Adrenal gland (tissue), 12 donors: ENCODE measurements around the gene ZNF674. TPM values are rescaled to one million over a fixed set of nuclear protein-coding genes. Genes with fewer than 3 reads are reported as not detected.

Experiments used
- DNase-seq, 7 donors: peaks; one replicate each; pipeline ENCODE4 v3.0.0-alpha.2; 2019 to 2020
- H3K27ac ChIP-seq, 5 donors: fragments of 200-600 bp; sonication (generic) in 4 of 5; 1 replicate in 3 of 5; 2 replicates in 2 of 5; pipeline versions ENCODE4 v1.5.1 to v1.8.0; 2016 to 2020; ENCODE audit warnings: mild to moderate bottlenecking in 1 of 5
- H3K27me3 ChIP-seq: fragments of 200-600 bp; 2 replicates; pipeline ENCODE4 v1.8.0; 2021
- H3K36me3 ChIP-seq, 2 donors: fragments of 200-600 bp; replicated peaks in 1 of 2; 1 replicate in 1 of 2; 2 replicates in 1 of 2; pipeline versions ENCODE4 v1.5.1 to v1.8.0; 2018 to 2022
- H3K4me1 ChIP-seq, 2 donors: fragments of 200-600 bp; replicated peaks in 1 of 2; 1 replicate in 1 of 2; 2 replicates in 1 of 2; pipeline versions ENCODE4 v1.5.1 to v1.8.0; 2018 to 2021
- H3K4me3 ChIP-seq, 4 donors: fragments of 200-600 bp; sonication (generic) in 3 of 4; one replicate each; pipeline ENCODE4 v1.5.1; 2016 to 2018
- H3K9me3 ChIP-seq, 3 donors: fragments of 200-600 bp; sonication (generic) in 1 of 3; replicated peaks in 1 of 3; 1 replicate in 2 of 3; 2 replicates in 1 of 3; pipeline versions ENCODE4 v1.5.1 to v1.8.0; 2016 to 2021
- POLR2A ChIP-seq, 2 donors: fragments of 450-650 bp; IDR thresholded peaks; one replicate each; pipeline ENCODE4 v1.6.1; 2017; ENCODE audit warnings: antibody characterized with exemption in 2 of 2, mild to moderate bottlenecking in 2 of 2, moderate library complexity in 1 of 2
- WGBS, 4 donors: extraction: QIAGEN DNeasy Blood & Tissue Kit in 2 of 4; methylation state at CpG; one replicate each; pipeline versions ENCODE4 v1.1.5 to v1.1.7; 2013 to 2017; 5-methylcytosine and 5-hydroxymethylcytosine counted together
- intact Hi-C, 2 donors: fragments of 100-400 bp; cut with DNase I; formaldehyde crosslinking; loops; one replicate each; pipeline versions ENCODE4 v1.14.1 to v1.15.0; 2022 to 2023
- polyA plus RNA-seq, 3 donors: library from polyadenylated mRNA; stranded (reverse); fragments of 200-250 nt in 2 of 3; fragments of 350-450 nt in 1 of 3; fragmentation: Illumina TruSeq in 1 of 3; extraction: RNeasy Lipid Tissue Mini Kit (QIAGEN cat#74804) in 1 of 3; gene quantifications; one replicate each; pipeline ENCODE4 v1.2.3, GENCODE V29; 2013 to 2014
- total RNA-seq, 9 donors: library from RNA; depleted of rRNA in 4 of 9; stranded (reverse); fragments of >200 nt in 4 of 9; fragments of 120-200 nt in 1 of 9; fragmentation: NEBNext Ultra II Directional in 1 of 9; extraction: Animal tissue kit (Norgen Biotek cat#: 25700) in 1 of 9; gene quantifications; one replicate each; pipeline versions ENCODE4 v1.1.0 to v1.2.4, GENCODE V29; 2013 to 2023
- TF ChIP-seq, protein P1 (sequence below), 6 experiments: fragments of 450-650 bp in 4 of 6; fragments of 200-600 bp in 2 of 6; sonication (generic) in 1 of 6; IDR thresholded peaks; 1 replicate in 5 of 6; 2 replicates in 1 of 6; pipeline versions ENCODE4 v1.5.1 to v1.8.0; 2016 to 2021; ENCODE audit warnings: antibody characterized with exemption in 6 of 6, mild to moderate bottlenecking in 2 of 6, moderate library complexity in 1 of 6
- donor health status: healthy with polysubstance abuse.
- donor health status: Bipolar disorder and iron deficiency.
- donor health status: DM: yes; HTN: yes; CAD: no.
- donor health status: DM: no; HTN: no; CAD: no.
- donor health status: DM: no; HTN: no; CAD: no.
- donor health status: DM: yes; HTN: yes; CAD: no.

The ZNF674 gene
- total and polyA plus RNA-seq, 12 donors: 0.71 to 16.3 (median 4.5) TPM

GRCh38 chrX:46572340-46572936, 27.2 kb upstream of the ZNF674 start:
- H3K4me3 ChIP-seq: no peak overlapping the region
- intact Hi-C loops: loop anchor here in 1 of 2 donors (10.0 kb wide), 1 partner anchor 62 kb away; no protein-coding TSS in a partner anchor
- no peaks in the 10 kb centered on the region for H3K9me3 ChIP-seq
- H3K27me3 ChIP-seq: peaks cover 4% of the 10 kb centered on the region
- no peaks in the 10 kb centered on the region for H3K36me3 ChIP-seq
- WGBS, 4 donors: 71 to 85% (median 75%) methylated on average over 5 of the region's 5 CpGs
- peaks cover 0 to 4% of the 10 kb centered on the region in 2 donors for H3K4me1 ChIP-seq
- H3K27ac ChIP-seq: no peak overlapping the region
- no peak for DNase-seq
- TF ChIP-seq POLR2A (IDR thresholded peaks at IDR 0.05): no peak
- TF ChIP-seq, protein P1, sequence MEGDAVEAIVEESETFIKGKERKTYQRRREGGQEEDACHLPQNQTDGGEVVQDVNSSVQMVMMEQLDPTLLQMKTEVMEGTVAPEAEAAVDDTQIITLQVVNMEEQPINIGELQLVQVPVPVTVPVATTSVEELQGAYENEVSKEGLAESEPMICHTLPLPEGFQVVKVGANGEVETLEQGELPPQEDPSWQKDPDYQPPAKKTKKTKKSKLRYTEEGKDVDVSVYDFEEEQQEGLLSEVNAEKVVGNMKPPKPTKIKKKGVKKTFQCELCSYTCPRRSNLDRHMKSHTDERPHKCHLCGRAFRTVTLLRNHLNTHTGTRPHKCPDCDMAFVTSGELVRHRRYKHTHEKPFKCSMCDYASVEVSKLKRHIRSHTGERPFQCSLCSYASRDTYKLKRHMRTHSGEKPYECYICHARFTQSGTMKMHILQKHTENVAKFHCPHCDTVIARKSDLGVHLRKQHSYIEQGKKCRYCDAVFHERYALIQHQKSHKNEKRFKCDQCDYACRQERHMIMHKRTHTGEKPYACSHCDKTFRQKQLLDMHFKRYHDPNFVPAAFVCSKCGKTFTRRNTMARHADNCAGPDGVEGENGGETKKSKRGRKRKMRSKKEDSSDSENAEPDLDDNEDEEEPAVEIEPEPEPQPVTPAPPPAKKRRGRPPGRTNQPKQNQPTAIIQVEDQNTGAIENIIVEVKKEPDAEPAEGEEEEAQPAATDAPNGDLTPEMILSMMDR (IDR thresholded peaks at IDR 0.05): no peak

GRCh38 chrX:46571423-46572339, 26.5 kb upstream of the ZNF674 start:
- Histone ChIP-seq H3K4me1 (no peaks in the 10 kb centered on the region), H3K36me3 (no peaks in the 10 kb centered on the region), H3K27me3 (peaks cover 4% of the 10 kb centered on the region), H3K27ac (no peak overlapping the region), H3K4me3 (no peak overlapping the region), H3K9me3 (no peaks in the 10 kb centered on the region)
- intact Hi-C loops: loop anchor here in 1 of 2 donors (10.0 kb wide), 1 partner anchor 63 kb away; no protein-coding TSS in a partner anchor
- TF ChIP-seq, protein P1 (IDR thresholded peaks at IDR 0.05): no peak
- no peak for TF ChIP-seq POLR2A (IDR thresholded peaks at IDR 0.05)
- no peak for DNase-seq
- WGBS, 4 donors: 76 to 93% (median 83%) methylated on average over 7 to 10 of the region's 10 CpGs

DNA sequence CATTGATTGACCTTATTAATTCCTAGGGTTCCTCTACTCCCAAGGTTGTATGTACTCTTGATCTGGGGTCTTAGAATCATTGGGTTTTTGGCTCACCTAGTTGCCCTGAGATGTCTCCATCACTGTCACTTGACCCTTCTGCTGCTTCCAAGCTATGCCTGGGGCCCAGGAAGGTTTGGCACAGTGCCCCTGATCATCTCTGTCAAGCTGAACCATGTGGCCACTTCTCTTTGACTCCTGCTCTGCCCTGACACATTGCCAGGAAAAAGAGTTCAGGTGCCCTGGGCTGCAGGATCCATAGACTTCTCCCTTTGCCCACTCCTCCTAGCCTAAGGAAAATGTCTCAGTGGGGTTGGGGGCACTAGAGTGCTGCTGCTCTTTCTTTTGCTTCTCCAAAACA, 24.4 kb upstream of the ZNF674 start:
- H3K9me3 ChIP-seq: no peaks in the 10 kb centered on the region
- TF ChIP-seq, protein P1 (IDR thresholded peaks at IDR 0.05): no peak
- no peak for TF ChIP-seq POLR2A (IDR thresholded peaks at IDR 0.05)
- no peak for DNase-seq
- H3K4me1 ChIP-seq: no peaks in the 10 kb centered on the region
- no peak overlapping the region for H3K27ac ChIP-seq
- peaks cover 4% of the 10 kb centered on the region for H3K27me3 ChIP-seq
- intact Hi-C loops: loop anchor here in 1 of 2 donors (10.0 kb wide), 1 partner anchor 65 kb away; no protein-coding TSS in a partner anchor
- H3K4me3 ChIP-seq: no peak overlapping the region
- no peaks in the 10 kb centered on the region for H3K36me3 ChIP-seq

- no peak overlapping the region for H3K27ac ChIP-seq
- TF ChIP-seq, protein P1 (IDR thresholded peaks at IDR 0.05): no peak
- TF ChIP-seq POLR2A (IDR thresholded peaks at IDR 0.05): no peak
- no peak for DNase-seq
- H3K9me3 ChIP-seq: no peaks in the 10 kb centered on the region
- intact Hi-C loops: no loop called here
- no peaks in the 10 kb centered on the region for H3K36me3 ChIP-seq
- H3K4me3 ChIP-seq: no peak overlapping the region
- no peaks in the 10 kb centered on the region for H3K4me1 ChIP-seq
- H3K27me3 ChIP-seq: peaks cover 4% of the 10 kb centered on the region
These were observed 22.2 kb upstream of the ZNF674 start for GRCh38 chrX:46567388-46567787.
